Measurements from ENCODE around the gene SH2D2A. TPM values are rescaled to one million over a fixed set of nuclear protein-coding genes. Genes with fewer than 3 reads are reported as not detected.

SH2D2A gene
- total RNA-seq, 2 experiments from 2014 or later: 51.6 to 51.8 TPM

DNA sequence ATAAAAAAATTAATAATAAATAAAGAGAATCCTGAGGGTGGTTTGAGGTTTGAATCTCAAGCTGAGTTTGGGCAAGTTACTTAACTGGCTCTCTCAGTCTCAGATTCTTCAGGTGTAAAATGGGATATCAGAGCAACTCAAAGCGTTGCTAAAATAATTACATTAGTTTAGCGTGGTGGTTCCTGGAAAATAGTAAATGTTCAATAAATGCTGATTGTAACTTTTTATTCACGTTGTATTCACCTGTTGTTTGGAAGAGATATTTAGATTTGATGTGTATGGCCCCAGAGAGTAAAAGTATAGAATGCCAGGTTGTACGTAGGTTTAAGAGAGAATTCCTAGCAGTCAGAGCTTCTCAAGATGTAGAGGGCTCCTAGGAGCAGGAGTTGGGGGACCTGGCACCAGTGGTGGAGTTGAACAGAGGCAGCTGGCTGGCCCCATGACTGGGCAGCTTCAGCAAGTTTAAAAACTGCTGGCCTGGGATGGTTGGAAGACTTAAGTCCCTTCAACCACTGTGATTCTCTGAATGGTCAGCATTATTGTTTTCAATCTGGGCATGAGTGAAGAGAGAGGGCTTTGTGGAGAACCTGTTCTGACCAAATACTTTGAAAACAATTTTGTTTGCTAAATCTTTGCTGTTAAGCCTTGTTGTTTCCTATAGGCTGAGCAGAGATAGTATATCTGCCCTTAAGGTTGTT, 26.9 kb downstream of the SH2D2A start:
- Histone ChIP-seq H3K9me3 (ENCODE audit: control insufficient read depth in 1 of 2, insufficient read depth in 1 of 2, low read length in 2 of 2) (no peaks in the 10 kb centered on the region), H3K4me3 (ENCODE audit: low read length) (no peak overlapping the region), H3K27ac (ENCODE audit: low read depth in 1 of 2, low read length in 2 of 2) (no peak overlapping the region), H3K36me3 (ENCODE audit: insufficient read depth, low read length) (peaks cover 72% of the 10 kb centered on the region), H3K4me1 (ENCODE audit: insufficient read depth, low read length) (peaks cover 2% of the 10 kb centered on the region), H3K27me3 (ENCODE audit: control insufficient read depth in 1 of 2, insufficient read depth in 2 of 2, low read length in 2 of 2) (no peaks in the 10 kb centered on the region)
- H3K27me3 Mint-ChIP-seq: no peaks in the 10 kb centered on the region
- intact Hi-C loops (cut with DNase I, micrococcal nuclease): no loop called here
- H3K27ac Mint-ChIP-seq: no peak overlapping the region
- no peak overlapping the region for H3K4me3 Mint-ChIP-seq
- CTCF ChIA-PET: no interaction called here
- no peaks in the 10 kb centered on the region for H3K9me3 Mint-ChIP-seq
- ATAC-seq (ENCODE audit: poor library complexity) (no peak), DNase-seq (no peak)
- H3K36me3 Mint-ChIP-seq (ENCODE audit: low read depth): peaks cover 80% of the 10 kb centered on the region
- no peaks in the 10 kb centered on the region for H3K4me1 Mint-ChIP-seq (ENCODE audit: low read depth)
- POLR2A ChIA-PET: no interaction called here
- TF ChIP-seq, protein P1, sequence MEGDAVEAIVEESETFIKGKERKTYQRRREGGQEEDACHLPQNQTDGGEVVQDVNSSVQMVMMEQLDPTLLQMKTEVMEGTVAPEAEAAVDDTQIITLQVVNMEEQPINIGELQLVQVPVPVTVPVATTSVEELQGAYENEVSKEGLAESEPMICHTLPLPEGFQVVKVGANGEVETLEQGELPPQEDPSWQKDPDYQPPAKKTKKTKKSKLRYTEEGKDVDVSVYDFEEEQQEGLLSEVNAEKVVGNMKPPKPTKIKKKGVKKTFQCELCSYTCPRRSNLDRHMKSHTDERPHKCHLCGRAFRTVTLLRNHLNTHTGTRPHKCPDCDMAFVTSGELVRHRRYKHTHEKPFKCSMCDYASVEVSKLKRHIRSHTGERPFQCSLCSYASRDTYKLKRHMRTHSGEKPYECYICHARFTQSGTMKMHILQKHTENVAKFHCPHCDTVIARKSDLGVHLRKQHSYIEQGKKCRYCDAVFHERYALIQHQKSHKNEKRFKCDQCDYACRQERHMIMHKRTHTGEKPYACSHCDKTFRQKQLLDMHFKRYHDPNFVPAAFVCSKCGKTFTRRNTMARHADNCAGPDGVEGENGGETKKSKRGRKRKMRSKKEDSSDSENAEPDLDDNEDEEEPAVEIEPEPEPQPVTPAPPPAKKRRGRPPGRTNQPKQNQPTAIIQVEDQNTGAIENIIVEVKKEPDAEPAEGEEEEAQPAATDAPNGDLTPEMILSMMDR (IDR thresholded peaks at IDR 0.05): no peak

DNA sequence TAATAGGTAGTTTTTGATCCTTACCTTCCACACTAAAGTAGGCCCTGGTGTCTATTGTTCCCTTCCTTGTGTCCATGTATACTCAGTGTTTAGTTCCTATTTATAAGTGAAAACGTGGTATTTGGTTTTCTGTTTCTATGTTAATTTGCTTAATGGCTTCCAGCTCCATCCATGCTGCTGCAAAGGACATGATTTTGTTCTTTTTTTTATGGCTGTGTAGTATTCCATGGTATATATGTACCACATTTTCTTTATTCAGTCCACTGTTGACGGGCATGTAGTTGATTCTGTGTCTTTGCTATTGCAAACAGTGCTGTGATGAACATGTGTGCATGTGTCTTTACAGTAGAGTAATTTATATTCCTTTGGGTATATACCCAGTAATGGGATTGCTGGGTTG, 28.5 kb downstream of the SH2D2A start:
- H3K9me3 Mint-ChIP-seq: no peaks in the 10 kb centered on the region
- no peaks in the 10 kb centered on the region for H3K27me3 Mint-ChIP-seq
- peaks cover 78% of the 10 kb centered on the region for H3K36me3 Mint-ChIP-seq (ENCODE audit: low read depth)
- TF ChIP-seq, protein P1 (IDR thresholded peaks at IDR 0.05): no peak
- no peak overlapping the region for H3K27ac Mint-ChIP-seq
- no peak for ATAC-seq (ENCODE audit: poor library complexity)
- ChIA-PET POLR2A (no interaction called here), CTCF (interaction anchor here (1.0 kb wide), 1 partner anchor 72 kb away, joined by 4 read pairs; the partner anchor contains the start of gene NTRK1)
- no peak overlapping the region for H3K27ac ChIP-seq (ENCODE audit: low read depth in 1 of 2, low read length in 2 of 2)
- no peak for DNase-seq
- no peaks in the 10 kb centered on the region for H3K27me3 ChIP-seq (ENCODE audit: control insufficient read depth in 1 of 2, insufficient read depth in 2 of 2, low read length in 2 of 2)
- no peak overlapping the region for H3K4me3 Mint-ChIP-seq
- H3K4me1 ChIP-seq (ENCODE audit: insufficient read depth, low read length): peaks cover 2% of the 10 kb centered on the region
- intact Hi-C loops (cut with DNase I, micrococcal nuclease): no loop called here
- no peaks in the 10 kb centered on the region for H3K9me3 ChIP-seq (ENCODE audit: control insufficient read depth in 1 of 2, insufficient read depth in 1 of 2, low read length in 2 of 2)
- H3K4me1 Mint-ChIP-seq (ENCODE audit: low read depth): no peaks in the 10 kb centered on the region
- no peak overlapping the region for H3K4me3 ChIP-seq (ENCODE audit: low read length)
- peaks cover 71% of the 10 kb centered on the region for H3K36me3 ChIP-seq (ENCODE audit: insufficient read depth, low read length)

DNA sequence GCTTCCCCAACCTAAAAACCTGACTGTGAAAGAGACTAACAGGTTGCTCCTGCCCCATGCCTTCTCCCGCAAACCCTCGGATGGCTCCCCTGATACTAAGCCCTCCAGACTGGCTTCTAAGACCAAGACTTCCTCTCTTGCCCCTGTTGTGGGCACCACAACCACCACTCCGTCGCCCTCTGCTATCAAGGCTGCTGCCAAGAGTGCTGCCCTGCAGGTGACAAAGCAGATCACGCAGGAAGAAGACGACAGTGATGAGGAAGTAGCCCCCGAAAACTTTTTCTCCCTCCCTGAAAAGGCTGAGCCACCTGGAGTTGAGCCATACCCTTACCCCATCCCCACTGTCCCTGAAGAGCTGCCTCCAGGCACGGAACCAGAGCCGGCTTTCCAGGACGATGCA, 30.0 kb downstream of the SH2D2A start:
- Mint-ChIP-seq H3K4me3 (no peak overlapping the region), H3K4me1 (ENCODE audit: low read depth) (peaks cover 11% of the 10 kb centered on the region), H3K27ac (no peak overlapping the region), H3K9me3 (no peaks in the 10 kb centered on the region), H3K36me3 (ENCODE audit: low read depth) (peaks cover 78% of the 10 kb centered on the region), H3K27me3 (no peaks in the 10 kb centered on the region)
- intact Hi-C loops (cut with DNase I, micrococcal nuclease): no loop called here
- Histone ChIP-seq H3K4me3 (ENCODE audit: low read length) (no peak overlapping the region), H3K4me1 (ENCODE audit: insufficient read depth, low read length) (peaks cover 2% of the 10 kb centered on the region), H3K9me3 (ENCODE audit: control insufficient read depth in 1 of 2, insufficient read depth in 1 of 2, low read length in 2 of 2) (no peaks in the 10 kb centered on the region), H3K27ac (ENCODE audit: low read depth in 1 of 2, low read length in 2 of 2) (no peak overlapping the region), H3K27me3 (ENCODE audit: control insufficient read depth in 1 of 2, insufficient read depth in 2 of 2, low read length in 2 of 2) (no peaks in the 10 kb centered on the region), H3K36me3 (ENCODE audit: insufficient read depth, low read length) (peaks cover 71% of the 10 kb centered on the region)
- DNase-seq: no peak
- POLR2A ChIA-PET: no interaction called here
- TF ChIP-seq, protein P1 (IDR thresholded peaks at IDR 0.05): no peak
- CTCF ChIA-PET: no interaction called here
- ATAC-seq (ENCODE audit: poor library complexity): no peak

Data from CD4-positive, alpha-beta T cell (primary cell).